ENCODE measurements around the gene ST6GAL1.
"Not testable (repeated sequence)": the region's sequence is repeated elsewhere in the genome, so short reads cannot be mapped to it uniquely, and the experiment has no call there.

Gene ST6GAL1

GRCh38 chr3:187025254-187025655, 94.9 kb downstream of the ST6GAL1 start:
- no peak for DNase-seq

- DNase-seq: no peak
Measured at GRCh38 chr3:187025656-187026316, 95.5 kb downstream of the ST6GAL1 start.

GRCh38 chr3:187026317-187026670, 96.0 kb downstream of the ST6GAL1 start:
- no peak for DNase-seq

- peak; percentile 57 for DNase-seq
Measured at GRCh38 chr3:187027531-187028278, 97.4 kb downstream of the ST6GAL1 start.

- DNase-seq: no peak
Measured at GRCh38 chr3:187031934-187032333, 101.6 kb downstream of the ST6GAL1 start.

GRCh38 chr3:187036394-187036793, 106.1 kb downstream of the ST6GAL1 start:
- DNase-seq: no peak

- no peak for DNase-seq
Measured at GRCh38 chr3:187039100-187039722, 108.9 kb downstream of the ST6GAL1 start.

GRCh38 chr3:187039723-187040414, 109.5 kb downstream of the ST6GAL1 start:
- DNase-seq: no peak

- DNase-seq: no peak
Measured at GRCh38 chr3:187040516-187041361, 110.4 kb downstream of the ST6GAL1 start.

GRCh38 chr3:187041362-187042307, 111.3 kb downstream of the ST6GAL1 start:
- peak; percentile 16 for DNase-seq

- DNase-seq: no peak
Measured at GRCh38 chr3:187042346-187042745, 112.0 kb downstream of the ST6GAL1 start.

- DNase-seq: no peak
Measured at GRCh38 chr3:187042874-187043458, 112.6 kb downstream of the ST6GAL1 start.

- DNase-seq: no peak
Measured at GRCh38 chr3:187044206-187044605, 113.9 kb downstream of the ST6GAL1 start.

GRCh38 chr3:187044867-187045552, 114.7 kb downstream of the ST6GAL1 start:
- DNase-seq: no peak

GRCh38 chr3:187046033-187046432, 115.7 kb downstream of the ST6GAL1 start:
- no peak for DNase-seq

- no peak for DNase-seq
Measured at GRCh38 chr3:187049462-187050101, 119.3 kb downstream of the ST6GAL1 start.

- no peak for DNase-seq
Measured at GRCh38 chr3:187051066-187051465, 120.7 kb downstream of the ST6GAL1 start.

- no peak for DNase-seq
Measured at GRCh38 chr3:187051724-187052366, 121.5 kb downstream of the ST6GAL1 start.

- DNase-seq: not testable (repeated sequence)
Measured at GRCh38 chr3:187052427-187052826, 122.1 kb downstream of the ST6GAL1 start.
